CD4-positive, alpha-beta T cell treated with Interleukin-17A for 4 hours (primary cell): ENCODE results near the gene DLG4.

Experiments used
- DNase-seq: peaks from one replicate; pipeline ENCODE4 v3.0.0-alpha.2; 2020; ENCODE audit warnings: mixed read lengths

The DLG4 gene

DNA sequence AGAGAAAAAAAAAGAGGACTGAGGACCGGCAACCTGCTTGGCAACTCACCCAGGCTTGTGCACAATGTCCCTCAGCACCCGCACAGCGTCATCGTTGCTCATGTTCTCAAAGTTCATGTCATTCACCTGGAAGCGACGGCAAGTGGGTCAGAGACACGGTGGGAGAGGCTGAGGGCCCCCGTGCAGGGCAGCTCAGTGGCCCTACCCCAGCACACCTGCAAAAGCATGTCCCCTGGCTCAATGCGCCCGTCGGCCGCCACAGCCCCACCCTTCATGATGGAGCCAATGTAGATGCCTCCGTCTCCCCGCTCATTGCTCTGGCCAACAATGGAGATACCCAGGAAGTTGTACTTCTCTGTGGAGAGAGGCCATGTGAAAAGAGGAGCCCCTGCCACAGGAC lies 9.3 kb upstream of the DLG4 start:
- no peak for DNase-seq

DNA sequence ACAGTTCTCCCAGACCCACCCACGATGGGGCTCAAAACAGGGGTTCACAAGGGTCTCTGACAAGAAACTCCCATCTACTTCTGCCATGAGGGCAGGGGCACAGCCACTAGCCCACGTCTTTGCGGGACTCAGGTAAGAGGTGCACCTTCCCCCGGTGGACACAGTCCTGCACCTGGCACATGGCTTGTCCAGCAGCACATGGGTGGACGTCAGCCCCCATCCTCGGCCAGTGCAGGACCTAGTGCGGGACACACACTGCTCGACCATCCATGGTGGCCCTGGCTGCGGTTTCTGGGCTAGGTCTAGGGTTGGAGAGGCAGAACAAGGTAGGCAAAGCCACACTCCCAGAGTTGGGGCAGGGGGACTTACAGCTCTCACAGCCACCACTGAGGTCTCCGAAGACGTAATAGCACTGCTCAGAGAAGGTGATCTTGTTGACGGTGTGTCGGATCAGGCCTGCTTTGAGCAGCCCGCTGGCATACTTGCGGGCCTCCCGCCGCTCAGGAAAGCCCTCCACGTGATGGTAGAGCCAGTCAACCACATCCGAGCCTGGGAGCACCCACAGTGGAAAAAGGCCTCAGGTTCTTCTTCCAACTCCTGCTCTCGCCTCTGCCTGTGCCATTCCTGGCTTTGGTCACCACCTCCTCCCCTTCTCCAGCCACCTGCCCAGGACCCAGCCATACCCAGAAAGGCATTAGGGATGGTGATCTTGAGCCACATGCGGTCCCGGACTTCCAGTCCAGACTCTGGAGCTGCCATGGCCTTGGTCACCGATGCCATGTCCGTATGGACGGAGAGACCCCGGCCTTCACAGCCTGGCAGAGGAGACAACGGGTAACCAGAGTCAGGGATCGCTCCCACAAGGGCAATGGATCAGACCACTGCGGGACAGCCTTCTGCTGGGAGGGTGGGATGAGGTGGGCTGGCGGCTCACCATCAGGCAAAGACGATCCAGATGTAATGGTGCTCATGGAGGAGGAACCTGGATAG lies 7.4 kb upstream of the DLG4 start:
- DNase-seq = no peak

- DNase-seq = no peak
Observed at GRCh38 chr17:7225711-7226331, 6.2 kb upstream of the DLG4 start.

DNA sequence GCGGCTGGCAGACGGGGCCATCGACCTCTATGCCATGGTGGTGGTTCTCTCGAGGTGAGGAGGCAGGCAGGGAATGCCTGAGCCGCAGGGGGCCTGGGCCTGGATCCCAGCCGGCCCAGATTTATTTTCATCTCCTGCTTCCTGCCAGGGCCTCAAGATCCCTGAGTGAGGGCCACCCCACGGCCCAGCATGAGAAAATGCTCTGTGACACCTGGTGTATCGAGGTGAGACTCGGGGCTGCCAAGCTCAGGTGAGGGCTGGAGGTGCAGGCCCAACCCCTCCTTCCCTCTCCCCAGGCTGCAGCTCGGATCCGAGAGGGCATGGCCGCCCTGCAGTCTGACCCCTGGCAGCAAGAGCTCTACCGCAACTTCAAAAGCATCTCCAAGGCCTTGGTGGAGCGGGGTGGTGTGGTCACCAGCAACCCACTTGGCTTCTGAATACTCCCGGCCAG lies 5.0 kb upstream of the DLG4 start:
- DNase-seq = no peak

GRCh38 chr17:7224110-7224509 lies 4.5 kb upstream of the DLG4 start:
- DNase-seq = no peak

DNA sequence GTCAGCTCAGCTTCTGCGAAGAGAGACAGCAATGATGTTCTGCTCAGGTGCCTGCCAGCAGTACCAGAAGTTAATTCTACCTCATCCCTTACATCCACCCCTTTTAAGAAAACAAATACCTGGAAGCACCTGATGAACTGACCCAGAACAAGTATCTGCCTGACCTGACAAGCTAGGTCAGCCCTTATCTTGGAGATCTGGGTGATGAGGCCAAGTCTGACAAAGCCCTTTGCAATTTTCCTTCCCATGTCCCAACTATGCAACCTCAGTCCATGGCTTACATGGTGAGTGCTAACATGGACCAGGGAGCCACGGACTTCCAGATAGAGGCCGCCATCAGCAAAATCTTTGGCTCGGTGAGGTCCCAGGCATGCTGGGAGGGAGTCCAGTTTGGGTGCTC lies 3.7 kb upstream of the DLG4 start:
- no peak for DNase-seq

- DNase-seq = no peak
Observed at GRCh38 chr17:7222972-7223292, 3.3 kb upstream of the DLG4 start.

- DNase-seq = no peak
Observed at GRCh38 chr17:7222093-7222971, 2.7 kb upstream of the DLG4 start.

GRCh38 chr17:7221278-7222092 lies 1.8 kb upstream of the DLG4 start:
- no peak for DNase-seq

GRCh38 chr17:7220593-7221277 lies 1.1 kb upstream of the DLG4 start:
- peak; percentile 73 for DNase-seq

- no peak for DNase-seq
Observed at GRCh38 chr17:7219229-7219811, 316 bp downstream of the DLG4 start.

DNA sequence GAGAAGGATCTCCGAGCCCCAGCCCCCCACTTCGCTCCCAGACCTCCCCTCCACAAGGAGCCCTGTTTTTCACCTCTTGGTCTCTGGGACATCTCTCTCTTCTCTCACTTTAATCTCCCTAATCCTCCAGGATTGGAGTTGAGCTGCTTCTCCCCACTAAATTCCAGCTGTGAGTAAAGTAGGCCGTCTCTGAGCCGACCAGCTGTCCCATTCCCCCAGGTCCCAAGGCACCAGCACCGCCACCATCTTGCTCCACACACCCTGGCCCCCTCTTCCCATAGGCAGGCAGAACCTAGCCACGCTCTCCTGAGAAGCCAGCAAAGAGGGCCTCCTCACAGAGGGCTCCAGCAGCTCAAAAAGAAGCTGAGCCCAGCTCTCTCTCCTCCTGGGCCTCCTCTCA lies 878 bp downstream of the DLG4 start:
- DNase-seq = no peak

DNA sequence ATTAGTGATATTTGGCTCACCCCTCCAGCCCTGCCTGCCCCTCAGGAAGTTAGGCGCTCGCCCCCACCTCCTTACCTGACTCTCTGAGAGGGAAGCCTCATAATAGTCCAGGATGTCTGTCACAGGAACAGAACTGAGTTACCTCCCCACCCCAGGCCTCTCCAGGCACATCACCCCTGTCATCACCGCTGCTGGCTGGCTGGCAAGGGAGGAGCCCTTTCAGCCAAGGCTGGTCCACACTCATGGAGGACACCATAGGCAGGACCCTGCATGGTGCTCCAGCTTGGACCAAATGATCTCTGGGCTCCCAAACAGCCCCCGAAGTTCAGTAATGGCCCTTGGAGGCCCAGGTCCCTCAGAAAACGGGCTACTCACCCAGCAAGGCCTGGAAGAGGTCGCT lies 1.5 kb downstream of the DLG4 start:
- DNase-seq = peak; percentile 19

DNA sequence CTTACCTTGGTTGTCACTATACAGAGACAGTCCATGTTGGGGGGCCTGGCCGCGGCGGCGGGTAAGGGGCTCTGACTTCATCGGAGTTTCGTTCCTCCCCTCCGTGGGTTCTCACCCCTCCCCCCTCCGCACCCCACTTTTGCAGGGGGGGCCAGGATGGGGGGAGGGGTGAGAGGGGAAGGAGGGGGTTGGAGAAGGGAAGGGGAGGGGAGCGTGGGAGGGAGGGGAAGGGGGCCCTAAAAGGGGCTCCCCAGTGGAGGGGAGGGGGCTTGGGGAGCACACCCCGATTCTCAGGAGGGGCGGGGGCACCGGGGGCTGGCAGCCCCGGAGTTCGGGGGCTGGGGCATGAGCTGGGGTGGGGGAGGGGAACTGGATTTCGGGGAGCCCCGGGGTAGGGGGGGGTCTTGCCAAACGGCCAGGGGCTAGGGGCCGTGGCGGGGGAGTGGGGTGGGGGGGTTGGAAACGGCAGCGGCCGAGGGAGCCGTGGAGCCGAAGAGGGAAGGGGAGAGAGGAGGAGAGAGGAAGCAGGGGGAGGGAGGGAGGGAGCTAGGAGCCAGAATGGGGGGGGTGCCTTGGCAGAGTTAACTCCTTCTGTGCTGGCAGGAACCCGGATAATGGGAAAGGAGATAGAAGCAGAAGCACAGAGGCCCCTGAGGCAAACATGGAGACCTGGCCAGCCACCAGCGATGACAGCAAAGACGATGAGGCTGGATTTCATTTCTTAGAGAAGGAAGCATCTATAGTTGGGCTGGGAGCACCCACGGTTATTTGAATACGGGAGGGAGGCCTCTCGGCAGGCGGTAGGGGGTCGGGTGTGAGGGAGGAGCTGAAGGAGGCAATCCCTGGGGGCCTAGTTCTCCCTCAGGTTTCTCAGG lies 2.3 kb downstream of the DLG4 start:
- peak; percentile 58 for DNase-seq

DNA sequence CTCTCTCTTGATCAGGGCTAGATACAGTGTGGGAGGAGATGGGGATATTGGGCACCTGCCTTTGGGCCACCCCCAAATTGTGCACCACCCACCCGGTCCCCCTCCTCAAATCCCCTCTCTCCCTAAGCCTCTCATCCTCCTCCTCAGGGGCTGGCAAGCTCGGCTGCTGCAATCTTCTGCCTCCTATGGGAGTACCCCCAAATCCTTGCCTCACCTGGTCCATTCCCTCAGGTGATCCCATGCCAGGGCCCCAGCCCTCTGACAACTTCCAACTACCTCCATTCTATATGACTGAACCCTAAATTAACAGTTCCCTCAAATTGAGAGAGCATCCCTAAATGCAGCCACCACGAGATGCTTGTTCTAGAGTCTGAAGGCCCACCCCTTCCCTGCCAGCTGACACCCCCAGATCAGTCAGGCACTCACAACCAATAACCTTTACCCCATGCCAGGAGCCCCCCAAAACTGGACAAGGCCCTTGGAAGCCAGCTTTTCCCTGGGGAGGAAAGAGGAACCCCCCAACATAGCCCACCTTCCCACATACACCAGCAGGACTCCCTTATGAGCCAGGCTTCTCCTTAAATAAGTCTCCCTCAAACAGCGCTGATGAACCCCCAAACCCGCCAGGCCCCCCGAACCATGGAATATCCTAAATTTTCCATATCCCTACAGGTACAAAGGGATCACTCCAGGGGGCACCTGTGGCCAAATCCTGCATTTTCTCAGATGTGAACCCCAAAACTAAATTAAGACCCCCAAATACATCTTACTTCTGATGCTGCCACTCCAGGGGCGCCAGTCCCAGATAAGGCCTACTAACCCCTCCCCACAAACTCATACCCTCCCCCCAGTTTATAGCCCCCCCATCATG lies 3.2 kb downstream of the DLG4 start:
- DNase-seq = no peak

DNA sequence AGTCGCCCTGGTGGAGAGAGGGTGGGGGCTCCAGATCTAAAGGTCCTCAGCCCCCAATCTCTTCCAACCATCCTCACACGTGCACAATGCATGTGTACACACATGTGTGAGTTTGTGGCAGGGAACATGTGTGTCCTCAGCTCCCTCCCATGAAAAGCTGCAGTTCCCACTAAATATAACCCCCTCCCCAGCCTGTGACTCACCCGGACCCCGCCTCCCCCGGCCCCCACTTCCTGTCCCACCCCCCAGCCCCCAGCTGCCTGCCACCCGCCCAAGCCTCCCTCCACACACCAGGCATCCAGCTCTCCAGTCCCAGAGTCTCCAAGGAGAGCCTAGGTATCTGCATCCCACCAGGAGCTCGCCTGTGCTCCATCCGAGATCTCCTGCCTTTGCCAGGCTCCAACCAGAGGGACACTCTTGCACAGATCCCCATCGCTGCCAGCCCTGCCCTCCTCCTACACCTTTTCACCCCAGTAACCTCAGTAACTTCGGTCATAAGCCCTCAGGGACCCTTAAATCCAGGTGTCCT lies 3.9 kb downstream of the DLG4 start:
- DNase-seq = peak; percentile 72

GRCh38 chr17:7215136-7215638 lies 4.4 kb downstream of the DLG4 start:
- no peak for DNase-seq

DNA sequence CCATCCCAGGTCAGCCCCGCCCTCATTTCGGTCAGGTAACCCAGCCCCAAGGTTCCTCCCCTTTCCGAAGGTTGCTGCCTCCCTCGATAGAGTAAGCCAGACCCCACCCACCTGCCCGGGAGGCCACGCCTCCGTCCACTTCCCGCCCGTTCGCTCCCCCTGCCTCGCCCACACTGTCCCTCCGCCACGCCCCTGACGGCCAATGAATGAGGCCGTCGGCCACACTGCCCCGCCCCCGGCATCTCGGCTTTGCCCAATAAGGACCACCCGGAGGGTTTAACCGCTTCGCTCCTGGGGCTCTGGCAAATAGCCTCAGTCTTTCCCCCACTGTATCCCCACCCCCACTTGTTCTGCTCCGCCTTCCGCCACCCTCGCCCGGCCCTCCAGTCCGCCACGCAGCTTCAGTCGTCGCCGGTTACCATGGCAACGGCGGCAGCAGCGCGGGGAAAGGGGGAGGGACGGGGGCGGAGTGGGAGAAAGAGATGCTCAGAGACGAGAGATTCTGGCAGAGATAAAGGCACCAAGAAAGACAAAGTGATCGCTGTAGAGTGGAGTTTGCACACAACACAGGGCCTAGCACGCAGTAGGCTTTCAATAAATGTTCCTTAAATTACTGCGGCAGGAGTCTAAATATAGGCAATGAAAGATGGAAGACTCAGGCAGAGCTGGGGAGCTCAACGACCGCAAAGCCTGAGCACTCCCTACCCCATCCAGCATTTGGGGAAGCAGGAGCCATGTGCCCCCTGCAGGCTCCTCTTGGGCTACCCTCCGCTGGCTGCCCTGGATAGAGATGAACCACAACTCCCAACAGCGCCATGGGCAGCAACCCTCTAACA lies 5.1 kb downstream of the DLG4 start:
- peak; percentile 100 for DNase-seq
